ENCODE data around the gene DIP2C. TPM values are rescaled to one million over a fixed set of nuclear protein-coding genes. Genes with fewer than 3 reads are reported as not detected.

The DIP2C gene
- total RNA-seq, 4 donors from 2014 or later: 10.5 to 40.5 (median 19.5) TPM

- Histone ChIP-seq H3K4me1 (no peaks in the 10 kb centered on the region), H3K9me3 (no peaks in the 10 kb centered on the region), H3K4me3 (no peak overlapping the region), H3K36me3 (no peaks in the 10 kb centered on the region), H3K27ac (peak overlapping the region in 1 of 2 donors; percentile 24), H3K27me3 (no peaks in the 10 kb centered on the region)
- DNase-seq: peak in 1 of 2 donors; percentile 14
- intact Hi-C loops (cut with DNase I; ENCODE audit: low total_unique reads): no loop called here
- TF ChIP-seq POLR2A (IDR thresholded peaks at IDR 0.05) (no peak), CTCF (IDR thresholded peaks at IDR 0.05) (no peak)
Measured at GRCh38 chr10:600876-601659, 88.4 kb downstream of the DIP2C start.

GRCh38 chr10:600234-600633 lies 89.2 kb downstream of the DIP2C start:
- H3K9me3 ChIP-seq: no peaks in the 10 kb centered on the region
- H3K4me1 ChIP-seq: no peaks in the 10 kb centered on the region
- no peak overlapping the region for H3K4me3 ChIP-seq
- intact Hi-C loops (cut with DNase I; ENCODE audit: low total_unique reads): no loop called here
- TF ChIP-seq POLR2A (IDR thresholded peaks at IDR 0.05) (no peak), CTCF (IDR thresholded peaks at IDR 0.05) (no peak)
- H3K27ac ChIP-seq: no peak overlapping the region
- DNase-seq: no peak
- no peaks in the 10 kb centered on the region for H3K36me3 ChIP-seq
- H3K27me3 ChIP-seq: no peaks in the 10 kb centered on the region

DNA sequence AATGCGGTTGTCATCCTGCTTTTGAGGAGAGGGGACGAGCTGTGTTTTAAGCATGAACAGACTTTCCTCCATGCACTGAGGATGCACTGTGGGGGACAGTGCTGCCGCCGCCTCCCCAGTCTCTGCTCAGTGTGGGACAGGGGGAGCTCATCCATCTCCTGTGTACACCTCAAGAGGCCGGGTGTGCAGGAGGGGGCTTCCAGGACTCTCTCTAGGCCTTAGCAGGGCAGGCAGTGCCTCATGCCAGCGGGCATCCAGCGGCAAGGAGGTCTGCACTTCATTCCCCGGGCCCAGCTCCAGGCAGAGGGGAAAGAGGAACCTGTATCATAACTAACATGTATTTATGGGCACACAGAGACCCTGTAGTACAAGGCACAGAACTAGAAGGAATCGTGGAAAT lies 89.7 kb downstream of the DIP2C start:
- no peak for DNase-seq
- H3K4me1 ChIP-seq: no peaks in the 10 kb centered on the region
- H3K27me3 ChIP-seq: no peaks in the 10 kb centered on the region
- H3K4me3 ChIP-seq: no peak overlapping the region
- TF ChIP-seq POLR2A (IDR thresholded peaks at IDR 0.05) (no peak), CTCF (IDR thresholded peaks at IDR 0.05) (no peak)
- H3K27ac ChIP-seq: no peak overlapping the region
- no peaks in the 10 kb centered on the region for H3K36me3 ChIP-seq
- H3K9me3 ChIP-seq: no peaks in the 10 kb centered on the region
- intact Hi-C loops (cut with DNase I; ENCODE audit: low total_unique reads): no loop called here

GRCh38 chr10:598415-599170 lies 90.9 kb downstream of the DIP2C start:
- TF ChIP-seq CTCF (IDR thresholded peaks at IDR 0.05): no peak
- TF ChIP-seq POLR2A (IDR thresholded peaks at IDR 0.05): no peak
- peak overlapping the region in 1 of 2 donors; percentile 50 for H3K27ac ChIP-seq
- H3K9me3 ChIP-seq: no peaks in the 10 kb centered on the region
- intact Hi-C loops (cut with DNase I; ENCODE audit: low total_unique reads): no loop called here
- no peak overlapping the region for H3K4me3 ChIP-seq
- H3K36me3 ChIP-seq: no peaks in the 10 kb centered on the region
- H3K4me1 ChIP-seq: no peaks in the 10 kb centered on the region
- H3K27me3 ChIP-seq: no peaks in the 10 kb centered on the region
- DNase-seq: peak in 1 of 2 donors; percentile 23

DNA sequence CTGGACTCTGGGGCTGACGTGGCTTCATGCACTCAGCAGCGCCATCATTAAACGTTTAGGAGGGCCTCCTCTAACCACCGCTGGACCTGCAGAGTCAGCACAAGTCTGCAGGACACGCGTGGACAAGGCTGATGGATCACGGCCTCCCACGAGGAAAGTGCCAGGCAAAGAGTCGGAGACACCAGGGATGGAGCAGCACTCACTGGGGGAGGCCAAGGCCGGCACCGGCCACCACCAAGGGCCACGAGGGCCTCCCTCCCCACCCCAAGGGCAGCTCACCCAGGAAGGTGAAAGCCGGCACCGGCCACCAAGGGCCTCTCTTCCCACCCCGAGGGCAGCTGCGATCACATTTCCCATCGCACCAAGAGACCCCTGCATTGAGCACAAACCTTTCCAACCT lies 91.5 kb downstream of the DIP2C start:
- no peak overlapping the region for H3K27ac ChIP-seq
- no peak overlapping the region for H3K4me3 ChIP-seq
- no peaks in the 10 kb centered on the region for H3K36me3 ChIP-seq
- intact Hi-C loops (cut with DNase I; ENCODE audit: low total_unique reads): no loop called here
- peak in 1 of 2 donors; percentile 12 for DNase-seq
- peaks cover 0 to 3% of the 10 kb centered on the region in 2 donors for H3K4me1 ChIP-seq
- no peaks in the 10 kb centered on the region for H3K27me3 ChIP-seq
- TF ChIP-seq CTCF (IDR thresholded peaks at IDR 0.05): no peak
- TF ChIP-seq POLR2A (IDR thresholded peaks at IDR 0.05): no peak
- H3K9me3 ChIP-seq: no peaks in the 10 kb centered on the region
